BE2C (cell line): ENCODE results near the gene NXPE4.

Source experiments
- DNase-seq: peaks from one replicate; pipeline ENCODE4 v3.0.0-alpha.2; 2020
- H3K27me3 ChIP-seq: fragments of 250-450 bp; sonication (Bioruptor Pico); 2 replicates; pipeline ENCODE4 v1.5.1; 2020; ENCODE audit warnings: mild to moderate bottlenecking
- H3K36me3 ChIP-seq: fragments of 250-450 bp; sonication (Bioruptor Pico); 2 replicates; pipeline ENCODE4 v1.5.1; 2020; ENCODE audit warnings: mild to moderate bottlenecking
- H3K4me1 ChIP-seq: fragments of 250-450 bp; sonication (Bioruptor Pico); 2 replicates; pipeline ENCODE4 v1.5.1; 2020
- H3K4me3 ChIP-seq: 2 replicates; pipeline ENCODE4 v1.5.1; 2011; ENCODE audit warnings: low read depth, low read length
- H3K9me3 ChIP-seq: fragments of 250-450 bp; sonication (Bioruptor Pico); 2 replicates; pipeline ENCODE4 v1.5.1; 2020
- TF ChIP-seq, protein P1 (sequence below): IDR thresholded peaks from 2 replicates; pipeline ENCODE4 v1.5.1; 2012; ENCODE audit warnings: mild to moderate bottlenecking, low read depth, low read length

Gene NXPE4

DNA sequence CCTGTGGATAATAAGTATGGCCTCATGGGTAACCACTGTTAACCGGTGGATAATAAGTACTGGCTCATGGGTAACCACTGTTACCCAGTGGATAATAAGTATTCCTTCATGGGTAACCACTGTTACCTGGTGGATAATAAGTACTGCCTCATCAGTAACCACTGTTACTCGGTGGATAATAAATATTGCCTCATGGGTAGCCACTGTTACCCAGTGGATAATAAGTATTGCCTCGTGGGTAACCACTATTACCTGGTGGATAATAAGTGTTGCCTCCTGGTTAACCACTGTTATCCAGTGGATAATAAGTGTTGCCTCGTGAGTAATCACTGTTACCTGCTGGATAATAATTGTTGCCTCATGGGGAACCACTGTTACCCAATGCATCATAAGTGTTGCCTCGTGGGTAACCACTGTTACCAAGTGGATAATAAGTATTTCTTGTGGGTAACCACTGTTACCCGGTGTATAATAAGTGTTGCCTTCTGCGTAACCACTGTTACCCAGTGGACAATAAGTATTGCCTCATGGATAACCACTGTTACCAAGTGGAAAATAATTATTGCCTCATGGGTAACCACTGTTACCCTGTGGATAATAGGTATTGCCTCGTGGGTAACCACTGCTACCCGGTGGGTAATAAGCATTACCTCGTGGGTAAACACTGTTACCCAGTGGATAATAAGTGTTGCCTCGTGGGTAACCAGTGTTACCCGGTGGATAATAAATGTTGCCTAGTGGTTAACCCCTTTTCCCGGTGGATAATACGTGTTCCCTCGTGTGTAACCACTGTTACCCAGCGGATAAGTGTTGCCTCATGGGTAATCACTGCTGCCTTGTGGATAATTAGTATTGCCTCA, 26.6 kb upstream of the NXPE4 start:
- DNase-seq = no peak
- peaks cover 9% of the 10 kb centered on the region for H3K9me3 ChIP-seq
- H3K4me3 ChIP-seq = no peak overlapping the region
- no peaks in the 10 kb centered on the region for H3K36me3 ChIP-seq
- H3K27me3 ChIP-seq = no peaks in the 10 kb centered on the region
- TF ChIP-seq, protein P1, sequence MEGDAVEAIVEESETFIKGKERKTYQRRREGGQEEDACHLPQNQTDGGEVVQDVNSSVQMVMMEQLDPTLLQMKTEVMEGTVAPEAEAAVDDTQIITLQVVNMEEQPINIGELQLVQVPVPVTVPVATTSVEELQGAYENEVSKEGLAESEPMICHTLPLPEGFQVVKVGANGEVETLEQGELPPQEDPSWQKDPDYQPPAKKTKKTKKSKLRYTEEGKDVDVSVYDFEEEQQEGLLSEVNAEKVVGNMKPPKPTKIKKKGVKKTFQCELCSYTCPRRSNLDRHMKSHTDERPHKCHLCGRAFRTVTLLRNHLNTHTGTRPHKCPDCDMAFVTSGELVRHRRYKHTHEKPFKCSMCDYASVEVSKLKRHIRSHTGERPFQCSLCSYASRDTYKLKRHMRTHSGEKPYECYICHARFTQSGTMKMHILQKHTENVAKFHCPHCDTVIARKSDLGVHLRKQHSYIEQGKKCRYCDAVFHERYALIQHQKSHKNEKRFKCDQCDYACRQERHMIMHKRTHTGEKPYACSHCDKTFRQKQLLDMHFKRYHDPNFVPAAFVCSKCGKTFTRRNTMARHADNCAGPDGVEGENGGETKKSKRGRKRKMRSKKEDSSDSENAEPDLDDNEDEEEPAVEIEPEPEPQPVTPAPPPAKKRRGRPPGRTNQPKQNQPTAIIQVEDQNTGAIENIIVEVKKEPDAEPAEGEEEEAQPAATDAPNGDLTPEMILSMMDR = no peak
- H3K4me1 ChIP-seq = no peaks in the 10 kb centered on the region

DNA sequence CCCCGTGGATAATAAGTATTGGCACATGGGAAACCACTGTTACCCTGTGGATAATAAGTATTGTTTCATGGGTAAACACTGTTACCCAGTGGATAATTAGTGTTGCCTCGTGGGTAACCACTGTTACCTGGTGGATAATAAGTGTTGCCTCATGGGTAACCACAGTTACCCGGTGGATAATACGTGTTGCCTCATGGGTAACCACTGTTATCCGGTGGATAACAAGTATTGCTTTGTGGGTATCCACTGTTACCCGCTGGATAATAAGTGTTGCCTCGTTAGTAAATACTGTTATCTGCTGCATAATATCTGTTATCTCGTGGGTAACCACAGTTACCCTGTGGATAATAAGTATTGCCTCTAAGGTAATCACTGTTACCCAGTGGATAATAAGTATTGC, 25.5 kb upstream of the NXPE4 start:
- DNase-seq = no peak
- H3K27me3 ChIP-seq = no peaks in the 10 kb centered on the region
- H3K36me3 ChIP-seq = no peaks in the 10 kb centered on the region
- TF ChIP-seq, protein P1 = no peak
- H3K9me3 ChIP-seq = peaks cover 9% of the 10 kb centered on the region
- no peak overlapping the region for H3K4me3 ChIP-seq
- H3K4me1 ChIP-seq = no peaks in the 10 kb centered on the region

DNA sequence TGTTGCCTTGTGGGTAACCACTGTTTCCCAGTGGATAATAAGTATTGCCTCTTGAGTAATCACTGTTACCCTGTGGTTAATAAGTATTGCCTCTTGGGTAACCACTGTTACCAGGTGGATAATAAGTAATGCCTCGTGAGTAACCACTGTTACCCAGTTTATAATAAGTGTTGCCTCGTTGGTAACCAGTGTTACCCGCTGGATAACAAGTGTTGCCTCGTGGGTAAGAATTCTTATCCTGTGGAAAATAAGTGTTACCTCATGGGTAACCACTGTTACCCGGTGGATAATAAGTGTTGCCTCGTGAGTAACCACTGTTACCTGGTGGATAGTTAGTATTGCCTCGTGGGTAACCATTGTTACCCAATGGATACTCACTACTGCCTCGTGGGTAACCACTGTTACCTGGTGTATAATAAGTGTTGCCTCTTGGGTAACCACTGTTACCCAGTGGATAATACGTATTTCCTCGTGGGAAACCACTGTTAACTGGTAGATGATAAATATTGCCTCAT, 24.1 kb upstream of the NXPE4 start:
- Histone ChIP-seq H3K9me3 (peaks cover 9% of the 10 kb centered on the region), H3K4me1 (no peaks in the 10 kb centered on the region), H3K36me3 (no peaks in the 10 kb centered on the region), H3K4me3 (no peak overlapping the region), H3K27me3 (no peaks in the 10 kb centered on the region)
- TF ChIP-seq, protein P1 = no peak
- no peak for DNase-seq

DNA sequence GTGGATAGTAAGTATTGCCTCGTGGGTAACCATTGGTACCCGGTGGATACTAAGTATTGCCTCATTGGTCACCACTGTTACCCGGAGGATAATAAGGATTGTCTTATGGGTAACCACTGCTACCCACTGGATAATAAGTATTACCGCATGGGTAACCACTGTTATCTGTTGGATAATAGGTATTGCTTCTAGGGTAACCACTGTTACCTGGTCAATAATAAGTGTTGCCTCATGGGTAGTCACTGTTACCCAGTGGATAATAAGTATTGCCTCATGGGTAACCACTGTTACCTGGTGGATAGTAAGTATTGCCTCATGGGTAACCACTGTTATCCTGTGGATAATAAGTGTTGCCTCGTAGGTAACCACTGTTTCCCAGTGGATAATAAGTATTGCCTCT, 22.6 kb upstream of the NXPE4 start:
- TF ChIP-seq, protein P1 = no peak
- no peaks in the 10 kb centered on the region for H3K4me1 ChIP-seq
- H3K36me3 ChIP-seq = no peaks in the 10 kb centered on the region
- no peak for DNase-seq
- no peak overlapping the region for H3K4me3 ChIP-seq
- peaks cover 4% of the 10 kb centered on the region for H3K9me3 ChIP-seq
- H3K27me3 ChIP-seq = no peaks in the 10 kb centered on the region

DNA sequence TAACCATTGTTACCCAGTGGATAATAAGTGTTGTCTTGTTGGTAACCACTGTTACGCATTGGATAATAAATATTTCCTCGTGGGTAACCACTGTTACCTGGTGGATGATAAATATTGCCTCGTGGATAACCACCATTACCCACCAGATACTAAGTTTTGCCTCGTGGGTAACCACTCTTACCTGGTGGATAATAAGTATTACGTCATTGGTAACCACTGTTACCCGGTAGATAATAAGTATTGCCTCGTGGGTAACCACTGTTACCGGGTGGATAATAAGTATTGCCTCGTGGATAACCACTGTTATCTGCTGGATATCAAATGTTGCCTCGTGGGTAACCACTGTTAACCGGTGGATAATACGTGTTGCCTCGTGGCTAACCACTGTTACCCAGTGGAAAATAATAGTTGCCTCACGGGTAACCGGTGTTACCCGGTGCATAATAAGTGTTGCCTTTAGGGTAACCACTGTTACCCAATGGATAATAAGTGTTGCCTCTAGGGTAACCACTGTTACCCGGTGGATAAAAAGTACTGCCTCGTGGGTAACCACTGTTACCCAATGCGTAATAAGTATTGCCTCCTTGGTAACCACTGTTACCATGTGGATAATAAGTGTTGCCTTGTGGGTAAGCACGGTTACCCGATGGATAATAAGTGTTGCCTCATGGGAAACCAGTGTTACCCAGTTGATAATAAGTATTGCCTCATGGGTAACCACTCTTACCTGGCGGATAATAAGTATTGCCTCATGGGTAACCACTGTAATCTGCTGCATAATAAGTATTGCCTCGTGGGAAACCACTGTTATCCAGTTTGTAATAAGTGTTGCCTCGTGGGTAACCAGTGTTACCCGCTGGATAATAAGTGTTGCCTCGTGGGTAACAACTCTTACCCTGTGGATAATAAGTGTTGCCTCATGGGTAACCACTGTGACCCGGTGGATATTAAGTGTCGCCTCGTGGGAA, 21.9 kb upstream of the NXPE4 start:
- Histone ChIP-seq H3K4me3 (no peak overlapping the region), H3K4me1 (no peaks in the 10 kb centered on the region), H3K36me3 (no peaks in the 10 kb centered on the region), H3K9me3 (peaks cover 2% of the 10 kb centered on the region), H3K27me3 (no peaks in the 10 kb centered on the region)
- DNase-seq = no peak
- TF ChIP-seq, protein P1 = no peak
